Liver (tissue), 9 donors: ENCODE results near the gene FOXD2. TPM values are rescaled to one million over a fixed set of nuclear protein-coding genes. Genes with fewer than 3 reads are reported as not detected.
A peak's percentile ranks its signal among the peaks of the same experiment; 100 is the strongest.

Source experiments
- DNase-seq: peaks from one replicate; pipeline ENCODE4 v3.0.0-alpha.2; 2017; ENCODE audit warnings: low spot score
- H3K27ac ChIP-seq, 2 donors: one replicate each; pipeline ENCODE4 v1.7.0; 2013; ENCODE audit warnings: inconsistent platforms in 2 of 2, low read length in 2 of 2, control low read depth in 1 of 2, low read depth in 1 of 2, mild to moderate bottlenecking in 1 of 2
- H3K27me3 ChIP-seq, 4 donors: one replicate each; pipeline versions ENCODE4 v1.6.1 to v1.7.0; 2013; ENCODE audit warnings: low read length in 3 of 4, inconsistent platforms in 1 of 4, mild to moderate bottlenecking in 1 of 4, moderate library complexity in 1 of 4; ENCODE audit not compliant: control insufficient read depth in 4 of 4, insufficient read depth in 4 of 4
- H3K36me3 ChIP-seq, 4 donors: one replicate each; pipeline versions ENCODE4 v1.6.1 to v1.7.0; 2013; ENCODE audit warnings: low read length in 3 of 4, mild to moderate bottlenecking in 3 of 4, low read depth in 1 of 4, moderate library complexity in 1 of 4; ENCODE audit not compliant: control insufficient read depth in 4 of 4, insufficient read depth in 3 of 4
- H3K4me1 ChIP-seq, 4 donors: one replicate each; pipeline versions ENCODE4 v1.6.1 to v1.7.0; 2013; ENCODE audit warnings: low read length in 3 of 4, mild to moderate bottlenecking in 3 of 4, moderate library complexity in 1 of 4; ENCODE audit not compliant: control insufficient read depth in 4 of 4, insufficient read depth in 4 of 4
- H3K4me3 ChIP-seq, 3 donors: one replicate each; pipeline versions ENCODE4 v1.6.1 to v1.7.0; 2013; ENCODE audit warnings: low read length in 3 of 3, control low read depth in 1 of 3, low read depth in 1 of 3, mild to moderate bottlenecking in 1 of 3
- H3K9ac ChIP-seq, 2 donors: one replicate each; pipeline ENCODE4 v1.7.0; 2013; ENCODE audit warnings: low read length in 2 of 2, mild to moderate bottlenecking in 2 of 2, moderate library complexity in 2 of 2, control low read depth in 1 of 2, low read depth in 1 of 2
- H3K9me3 ChIP-seq, 4 donors: one replicate each; pipeline versions ENCODE4 v1.6.1 to v1.7.0; 2013; ENCODE audit warnings: low read length in 3 of 4; ENCODE audit not compliant: control insufficient read depth in 4 of 4
- ATF3 ChIP-seq: IDR thresholded peaks from 2 replicates; pipeline ENCODE4 v1.6.1; 2016; ENCODE audit warnings: antibody characterized with exemption
- EGR1 ChIP-seq, 2 donors: IDR thresholded peaks; 2 replicates each; pipeline ENCODE4 v1.6.1; 2016 to 2018; ENCODE audit warnings: antibody characterized with exemption in 2 of 2, low read depth in 2 of 2
- FOXA2 ChIP-seq: IDR thresholded peaks from 2 replicates; pipeline ENCODE4 v1.6.1; 2016; ENCODE audit warnings: antibody characterized with exemption
- GABPA ChIP-seq, 2 donors: IDR thresholded peaks in 1 of 2; conservative IDR thresholded peaks in 1 of 2; 2 replicates each; pipeline ENCODE4 v1.6.1; 2016; ENCODE audit warnings: antibody characterized with exemption in 2 of 2, mild to moderate bottlenecking in 1 of 2, moderate library complexity in 1 of 2
- HNF4A ChIP-seq, 2 donors: conservative IDR thresholded peaks; 2 replicates each; pipeline ENCODE4 v1.6.1; 2016; ENCODE audit warnings: antibody characterized with exemption in 2 of 2, mild to moderate bottlenecking in 2 of 2
- HNF4G ChIP-seq: IDR thresholded peaks from 2 replicates; pipeline ENCODE4 v1.6.1; 2016; ENCODE audit warnings: antibody characterized with exemption
- NR2F2 ChIP-seq: IDR thresholded peaks from 2 replicates; pipeline ENCODE4 v1.6.1; 2016; ENCODE audit warnings: antibody characterized with exemption
- RAD21 ChIP-seq, 2 donors: IDR thresholded peaks; 2 replicates each; pipeline ENCODE4 v1.6.1; 2016; ENCODE audit warnings: antibody characterized with exemption in 2 of 2, mild to moderate bottlenecking in 2 of 2
- REST ChIP-seq: IDR thresholded peaks from 2 replicates; pipeline ENCODE4 v1.6.1; 2016; ENCODE audit warnings: antibody characterized with exemption, mild to moderate bottlenecking
- RXRA ChIP-seq, 2 donors: IDR thresholded peaks; 2 replicates each; pipeline ENCODE4 v1.6.1; 2017 to 2018; ENCODE audit warnings: antibody characterized with exemption in 2 of 2, mild to moderate bottlenecking in 1 of 2
- SP1 ChIP-seq: IDR thresholded peaks from 2 replicates; pipeline ENCODE4 v1.6.1; 2018; ENCODE audit warnings: antibody characterized with exemption, mild to moderate bottlenecking
- TAF1 ChIP-seq: conservative IDR thresholded peaks from 2 replicates; pipeline ENCODE4 v1.6.1; 2016; ENCODE audit warnings: antibody characterized with exemption, mild to moderate bottlenecking
- WGBS: extraction: QIAGEN DNeasy Blood & Tissue Kit; methylation state at CpG from one replicate; pipeline ENCODE4 v1.1.7; 2013; 5-methylcytosine and 5-hydroxymethylcytosine counted together
- polyA plus RNA-seq, 2 donors: library from polyadenylated mRNA; stranded (reverse) in 1 of 2; unstranded in 1 of 2; fragments of 200-250 nt in 1 of 2; fragments of >200 nt in 1 of 2; fragmentation: Nextera tagmentation in 1 of 2; extraction: Ambion mirVana in 1 of 2; gene quantifications; one replicate each; pipeline versions ENCODE4 v1.2.1 to v1.2.3, GENCODE V29; 2013 to 2015
- total RNA-seq, 2 donors: library from RNA; depleted of rRNA; stranded (reverse); fragments of >200 nt; gene quantifications; one replicate each; pipeline ENCODE4 v1.2.3, GENCODE V29; 2014
- TF ChIP-seq, protein P1 (sequence below): IDR thresholded peaks from 2 replicates; pipeline ENCODE4 v1.6.1; 2016; ENCODE audit warnings: antibody characterized with exemption
- donor health status: healthy.
- donor health status: healthy.
- donor health status: healthy.
- donor health status: healthy.
- donor health status: healthy.

FOXD2 gene
- total and polyA plus RNA-seq, 4 donors = 0.05 to 0.17 (median 0.08) TPM; not detected in 1

- no peaks in the 10 kb centered on the region for H3K27me3 ChIP-seq
- 61% methylated on average over 30 of the region's 30 CpGs for WGBS
- TF ChIP-seq HNF4A (conservative IDR thresholded peaks at IDR 0.05) (no peak), NR2F2 (no peak), EGR1 (IDR thresholded peaks at IDR 0.05; ENCODE audit: low read depth in 2 of 2) (no peak), ATF3 (no peak), RXRA (IDR thresholded peaks at IDR 0.05) (no peak), RAD21 (IDR thresholded peaks at IDR 0.05) (no peak), SP1 (no peak), HNF4G (no peak), REST (no peak), FOXA2 (no peak), TAF1 (no peak), GABPA (IDR thresholded peaks at IDR 0.05 in 1 of 2, conservative IDR thresholded peaks at IDR 0.05 in 1 of 2) (no peak)
- TF ChIP-seq, protein P1, sequence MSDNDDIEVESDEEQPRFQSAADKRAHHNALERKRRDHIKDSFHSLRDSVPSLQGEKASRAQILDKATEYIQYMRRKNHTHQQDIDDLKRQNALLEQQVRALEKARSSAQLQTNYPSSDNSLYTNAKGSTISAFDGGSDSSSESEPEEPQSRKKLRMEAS = no peak
- no peaks in the 10 kb centered on the region for H3K36me3 ChIP-seq
- H3K9me3 ChIP-seq = no peaks in the 10 kb centered on the region
- DNase-seq = no peak
- H3K4me1 ChIP-seq = peaks cover 9 to 29% (median 22%) of the 10 kb centered on the region in 4 donors
- H3K9ac ChIP-seq = no peak overlapping the region
- H3K27ac ChIP-seq = no peak overlapping the region
- no peak overlapping the region for H3K4me3 ChIP-seq
These were observed 4.3 kb upstream of the FOXD2 start for GRCh38 chr1:47433477-47434050.

GRCh38 chr1:47434051-47434842, 3.6 kb upstream of the FOXD2 start:
- peaks cover 9 to 30% (median 22%) of the 10 kb centered on the region in 4 donors for H3K4me1 ChIP-seq
- no peaks in the 10 kb centered on the region for H3K9me3 ChIP-seq
- DNase-seq = no peak
- no peak overlapping the region for H3K27ac ChIP-seq
- H3K27me3 ChIP-seq = no peaks in the 10 kb centered on the region
- peak overlapping the region in 1 of 2 donors; percentile 13 for H3K9ac ChIP-seq
- H3K4me3 ChIP-seq = no peak overlapping the region
- no peak for TF ChIP-seq GABPA (IDR thresholded peaks at IDR 0.05 in 1 of 2, conservative IDR thresholded peaks at IDR 0.05 in 1 of 2)
- WGBS = 57% methylated on average over 51 of the region's 51 CpGs
- H3K36me3 ChIP-seq = no peaks in the 10 kb centered on the region
